ENCODE data around the gene SYNE1. TPM values are rescaled to one million over a fixed set of nuclear protein-coding genes. Genes with fewer than 3 reads are reported as not detected.

The SYNE1 gene
- total RNA-seq, 1 experiment from 2014 or later, result 0.85 TPM

DNA sequence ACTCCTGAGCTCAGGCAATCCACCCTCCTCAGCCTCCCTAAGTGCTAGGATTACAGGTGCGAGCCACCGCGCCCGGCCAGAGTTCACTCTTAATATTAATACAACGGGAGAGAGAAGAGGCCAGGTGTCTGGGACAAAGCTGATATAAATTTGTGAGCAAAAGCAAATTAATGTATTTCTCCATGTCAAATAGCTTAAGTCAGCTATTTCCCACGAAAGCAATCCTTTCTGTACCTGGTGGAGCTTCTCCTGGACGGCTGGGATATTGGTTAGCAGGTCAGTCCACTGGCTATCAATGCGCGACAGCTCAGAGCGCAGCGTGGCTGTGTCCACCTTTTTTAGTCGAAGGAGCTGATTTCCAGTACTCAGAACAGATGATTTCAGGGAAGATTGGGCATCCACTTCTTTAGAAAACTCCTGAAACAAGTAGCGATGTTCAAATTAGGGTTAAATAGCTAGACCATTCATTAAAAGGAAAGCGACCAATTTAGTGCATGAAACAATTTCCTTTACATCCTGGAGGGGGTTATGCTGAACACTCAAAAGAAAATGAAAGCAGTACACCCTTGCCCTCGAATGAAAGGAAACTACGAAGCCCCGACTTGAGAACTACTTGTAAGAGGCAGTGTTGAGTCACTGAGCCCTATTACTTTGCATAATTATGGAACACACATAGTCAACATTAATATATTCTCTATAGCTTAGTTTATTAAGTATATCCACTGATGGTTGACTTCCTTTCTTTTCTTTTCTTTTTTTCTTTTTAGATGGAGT, 403.4 kb downstream of the SYNE1 start:
- in situ Hi-C loops (cut with HindIII; ENCODE audit: low sequenced_read_pairs), result no loop called here
- no peak for DNase-seq (ENCODE audit: low spot score)

DNA sequence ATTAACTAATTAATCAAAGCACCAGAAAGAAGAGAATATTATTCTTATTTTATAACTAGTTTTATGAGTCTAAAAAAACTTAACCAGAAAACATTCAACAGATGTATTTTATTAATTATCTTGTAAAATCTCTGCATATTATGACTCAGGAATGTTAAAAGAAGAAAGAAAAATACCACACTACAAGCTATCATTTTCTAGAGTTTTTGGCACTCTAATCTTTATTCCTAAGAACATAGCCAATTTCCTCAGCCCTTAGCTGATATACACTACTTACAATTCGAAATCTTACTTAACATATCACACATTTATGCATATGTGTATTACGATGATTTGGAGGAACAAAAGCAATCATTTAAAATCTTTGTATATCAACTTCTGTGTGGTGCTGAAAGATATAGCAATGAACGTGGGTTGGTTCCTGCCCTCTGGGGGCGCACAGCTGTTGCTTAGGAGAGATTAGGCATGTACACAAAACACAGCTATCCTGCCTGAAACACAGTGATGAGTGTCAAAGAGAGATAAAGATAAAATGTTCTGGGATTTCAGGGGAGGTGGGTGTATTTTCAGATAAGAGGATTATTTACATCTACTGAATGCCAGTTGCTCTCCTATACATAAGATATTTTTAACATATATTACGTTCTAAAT, 404.5 kb downstream of the SYNE1 start:
- no peak for DNase-seq (ENCODE audit: low spot score)
- in situ Hi-C loops (cut with HindIII; ENCODE audit: low sequenced_read_pairs), result no loop called here

DNA sequence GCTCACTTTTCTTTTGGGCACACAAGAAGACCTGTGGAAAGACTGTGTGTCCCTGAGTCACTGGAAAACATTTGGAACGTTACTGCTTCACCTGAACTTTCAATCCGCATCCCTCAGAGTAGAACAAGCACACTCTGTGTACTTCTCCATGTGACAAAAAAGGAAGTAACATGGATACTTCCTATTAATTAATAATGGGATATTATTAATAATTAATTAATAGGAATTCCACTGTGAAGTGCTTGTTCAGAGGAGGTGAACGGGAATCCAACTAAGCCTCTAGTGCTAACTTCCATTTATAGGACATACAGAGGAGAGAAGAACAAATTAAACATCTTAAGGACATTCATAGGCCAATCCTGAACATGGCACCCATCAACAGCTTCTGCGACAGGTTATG, 407.8 kb downstream of the SYNE1 start:
- DNase-seq (ENCODE audit: low spot score), result no peak
- in situ Hi-C loops (cut with HindIII; ENCODE audit: low sequenced_read_pairs), result no loop called here

DNA sequence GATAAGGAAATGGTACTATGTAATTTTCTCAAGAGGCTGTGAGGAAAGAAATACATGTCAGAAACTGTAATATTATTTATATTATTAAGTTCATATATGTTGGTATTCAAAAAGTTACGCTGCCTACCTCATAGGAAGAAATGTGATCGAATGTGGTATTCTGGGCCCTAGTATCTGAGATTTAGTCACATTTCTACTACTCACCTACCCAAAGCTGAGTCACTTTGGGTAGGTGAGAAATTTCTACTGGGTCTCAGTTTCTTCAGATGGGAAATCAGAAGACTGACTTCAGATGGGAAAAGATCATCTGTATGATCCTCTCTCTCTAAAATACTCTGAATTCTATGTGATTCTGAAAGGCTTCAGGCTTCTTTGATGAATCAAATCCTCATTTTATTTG, 411.0 kb downstream of the SYNE1 start:
- no peak for DNase-seq (ENCODE audit: low spot score)
- in situ Hi-C loops (cut with HindIII; ENCODE audit: low sequenced_read_pairs), result no loop called here

- in situ Hi-C loops (cut with HindIII; ENCODE audit: low sequenced_read_pairs), result no loop called here
- DNase-seq (ENCODE audit: low spot score), result peak; percentile 64
These were observed 411.8 kb downstream of the SYNE1 start for GRCh38 chr6:152225241-152225934.

- no peak for DNase-seq (ENCODE audit: low spot score)
- in situ Hi-C loops (cut with HindIII; ENCODE audit: low sequenced_read_pairs), result no loop called here
These were observed 413.5 kb downstream of the SYNE1 start for GRCh38 chr6:152223636-152224035.

- in situ Hi-C loops (cut with HindIII; ENCODE audit: low sequenced_read_pairs), result no loop called here
- no peak for DNase-seq (ENCODE audit: low spot score)
These were observed 415.1 kb downstream of the SYNE1 start for GRCh38 chr6:152221806-152222628.

- DNase-seq (ENCODE audit: low spot score), result peak; percentile 62
- in situ Hi-C loops (cut with HindIII; ENCODE audit: low sequenced_read_pairs), result no loop called here
These were observed 416.4 kb downstream of the SYNE1 start for GRCh38 chr6:152220786-152221185.

GRCh38 chr6:152218887-152219286, 418.3 kb downstream of the SYNE1 start:
- no peak for DNase-seq (ENCODE audit: low spot score)
- in situ Hi-C loops (cut with HindIII; ENCODE audit: low sequenced_read_pairs), result no loop called here

- in situ Hi-C loops (cut with HindIII; ENCODE audit: low sequenced_read_pairs), result no loop called here
- DNase-seq (ENCODE audit: low spot score), result no peak
These were observed 424.7 kb downstream of the SYNE1 start for GRCh38 chr6:152212437-152212836.

GRCh38 chr6:152209211-152209610, 428.0 kb downstream of the SYNE1 start:
- no peak for DNase-seq (ENCODE audit: low spot score)
- in situ Hi-C loops (cut with HindIII; ENCODE audit: low sequenced_read_pairs), result no loop called here

DNA sequence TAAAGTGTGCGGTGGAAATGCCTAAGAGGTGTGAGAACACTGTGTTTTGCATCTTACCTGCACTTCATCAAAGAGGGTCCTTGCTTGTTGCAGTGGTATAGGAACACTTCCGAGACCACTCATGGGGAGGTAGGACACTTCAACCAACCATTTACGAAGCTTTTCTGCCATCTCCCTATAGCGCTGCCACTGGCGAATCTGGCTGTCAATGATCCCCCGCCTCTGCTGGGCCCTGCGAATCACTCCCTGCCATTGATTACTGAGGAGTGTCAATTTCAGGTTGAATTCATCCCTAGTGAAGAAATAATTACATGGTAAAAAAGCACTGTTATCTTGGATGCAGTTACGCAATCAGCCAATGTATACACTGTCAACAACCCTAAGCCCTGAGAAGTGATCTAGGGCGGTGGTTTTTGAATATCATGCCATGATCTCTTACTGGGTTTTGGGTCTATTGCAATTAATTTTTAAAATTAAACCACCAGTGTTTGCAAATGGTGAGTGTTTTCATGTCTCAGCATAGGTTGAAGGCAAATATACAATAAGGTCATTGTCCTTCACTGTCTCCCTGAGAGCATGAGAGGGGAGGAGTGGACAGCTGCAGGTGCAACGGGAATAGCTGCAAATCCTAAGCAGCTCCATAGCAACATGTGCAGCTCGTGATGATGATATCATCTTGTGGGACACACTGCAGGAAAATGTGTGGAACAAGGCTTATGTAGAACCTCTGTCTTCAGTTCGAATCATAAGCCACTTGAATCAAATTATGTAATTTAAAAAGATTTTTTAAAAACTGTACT, 429.0 kb downstream of the SYNE1 start:
- in situ Hi-C loops (cut with HindIII; ENCODE audit: low sequenced_read_pairs), result no loop called here
- no peak for DNase-seq (ENCODE audit: low spot score)

GRCh38 chr6:152206072-152206818, 430.9 kb downstream of the SYNE1 start:
- in situ Hi-C loops (cut with HindIII; ENCODE audit: low sequenced_read_pairs), result no loop called here
- DNase-seq (ENCODE audit: low spot score), result no peak

DNA sequence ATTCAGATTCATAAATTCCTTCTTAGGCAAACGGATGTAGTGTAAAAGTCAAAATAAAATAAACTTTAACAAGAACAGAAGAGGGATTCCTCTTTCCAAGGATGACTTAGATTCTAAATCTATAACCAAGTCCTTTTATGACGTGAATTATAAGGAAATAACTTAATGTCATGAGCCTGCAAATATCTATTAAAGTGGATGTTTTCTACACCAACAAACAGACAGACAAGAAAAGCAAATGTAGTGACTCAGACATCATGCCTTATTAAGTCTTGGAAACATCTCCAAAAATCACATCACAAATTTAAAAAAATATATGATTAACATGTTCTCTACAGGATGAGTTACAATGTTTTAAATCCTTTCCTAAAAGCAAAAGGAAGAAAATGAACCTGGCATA, 432.6 kb downstream of the SYNE1 start:
- in situ Hi-C loops (cut with HindIII; ENCODE audit: low sequenced_read_pairs), result no loop called here
- no peak for DNase-seq (ENCODE audit: low spot score)

GRCh38 chr6:152201120-152201519, 436.0 kb downstream of the SYNE1 start:
- DNase-seq (ENCODE audit: low spot score), result no peak
- in situ Hi-C loops (cut with HindIII; ENCODE audit: low sequenced_read_pairs), result no loop called here

GRCh38 chr6:152195896-152196295, 441.3 kb downstream of the SYNE1 start:
- no peak for DNase-seq (ENCODE audit: low spot score)
- in situ Hi-C loops (cut with HindIII; ENCODE audit: low sequenced_read_pairs), result no loop called here

DNA sequence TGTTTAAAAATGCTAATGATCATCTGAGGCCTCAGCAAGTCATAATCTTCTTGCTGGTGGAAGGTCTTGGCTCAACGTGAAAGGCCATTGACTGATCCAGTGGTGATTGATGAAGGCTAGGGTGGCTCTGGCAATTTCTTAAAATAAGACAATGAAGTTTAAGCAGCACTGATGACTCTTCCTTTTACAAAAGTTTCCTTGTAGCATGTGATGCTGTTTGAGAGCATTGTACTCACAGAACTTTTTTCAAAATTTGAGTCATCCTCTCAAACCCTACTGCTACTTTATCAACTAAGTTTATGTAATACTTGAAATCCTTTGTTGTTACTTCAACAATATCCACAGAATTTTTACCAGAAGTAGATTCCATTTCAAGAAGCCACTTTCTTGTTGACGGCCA, 447.4 kb downstream of the SYNE1 start:
- DNase-seq (ENCODE audit: low spot score), result no peak
- in situ Hi-C loops (cut with HindIII; ENCODE audit: low sequenced_read_pairs), result no loop called here

DNA sequence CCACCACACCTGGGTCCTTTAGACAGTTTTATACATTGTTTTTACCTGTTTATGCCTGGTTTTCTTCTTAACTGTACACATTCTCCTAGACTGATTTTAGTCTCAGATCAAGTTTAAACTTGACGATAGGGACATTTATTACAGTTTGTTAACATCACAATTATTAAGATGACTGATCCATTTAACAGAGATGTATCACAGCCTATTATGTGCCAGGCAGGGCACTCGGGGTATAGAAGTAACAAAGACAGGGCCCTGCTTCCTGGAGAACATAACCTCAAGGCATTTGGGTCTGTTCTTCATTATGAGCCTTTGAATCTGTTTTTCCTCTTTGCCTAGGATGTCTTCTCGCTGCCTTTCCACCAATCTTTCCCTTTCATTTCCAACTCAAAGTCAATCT, 449.2 kb downstream of the SYNE1 start:
- in situ Hi-C loops (cut with HindIII; ENCODE audit: low sequenced_read_pairs), result no loop called here
- no peak for DNase-seq (ENCODE audit: low spot score)

All from G401 (cell line).